Hematopoietic multipotent progenitor cell treated with erythropoietin and hydrocortisone succinate and interleukin-3 and kit ligand, for 6 days (in vitro differentiated cells): Measurements from ENCODE around the gene SEC14L1.
A peak's percentile ranks its signal among the peaks of the same experiment; 100 is the strongest.

ENCODE experiments used
- DNase-seq: peaks from one replicate; pipeline ENCODE4 v3.0.0-alpha.2; 2015

Gene SEC14L1

DNA sequence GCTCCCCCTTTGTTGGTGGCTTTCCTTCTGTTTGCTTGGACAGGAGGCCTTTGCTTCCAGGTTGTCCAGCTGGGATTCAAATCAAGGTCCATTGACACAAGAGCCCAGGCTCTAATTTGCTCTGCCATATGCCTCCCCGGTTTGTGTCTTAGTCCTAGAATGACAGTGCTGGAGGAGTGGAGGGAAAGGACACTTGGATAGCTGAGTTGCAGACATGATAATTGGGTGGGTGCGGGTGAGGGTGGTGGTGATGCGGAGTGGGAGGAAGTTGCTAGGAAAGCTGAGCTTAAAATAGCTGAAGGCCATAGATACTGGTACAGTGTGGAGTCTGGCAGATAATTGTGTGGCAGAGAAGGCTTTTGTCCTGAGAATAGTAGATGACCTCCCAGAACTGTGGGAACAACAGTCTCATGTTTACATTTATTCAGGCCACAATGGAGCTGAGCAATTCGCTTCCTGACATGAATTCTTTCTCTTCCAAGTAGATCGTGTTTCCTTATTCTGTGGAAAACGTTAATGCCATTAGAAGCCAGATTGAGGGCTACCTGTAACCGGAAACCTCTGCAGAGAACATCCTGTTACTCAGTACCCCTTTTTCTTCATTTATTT lies 23.8 kb downstream of the SEC14L1 start:
- peak; percentile 38 for DNase-seq

DNA sequence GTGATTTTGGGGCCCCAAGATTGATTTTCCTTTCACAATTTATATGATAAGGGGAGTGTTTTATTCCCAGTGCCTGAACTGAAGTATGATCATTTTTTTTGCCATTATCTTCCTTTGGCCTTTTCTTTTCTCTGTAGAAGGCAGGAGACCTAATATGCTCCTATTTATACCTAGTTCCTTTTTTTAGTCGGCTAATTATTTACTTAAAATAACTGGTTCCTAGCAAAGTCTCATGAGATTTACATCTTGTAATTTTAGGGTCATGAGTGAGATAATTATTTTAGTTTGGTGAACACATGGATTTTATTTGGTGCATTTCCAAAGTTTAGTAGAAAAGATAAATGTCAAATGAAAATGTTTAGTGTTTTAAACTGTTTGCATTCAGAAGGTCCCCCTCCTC lies 24.8 kb downstream of the SEC14L1 start:
- DNase-seq, result no peak

DNA sequence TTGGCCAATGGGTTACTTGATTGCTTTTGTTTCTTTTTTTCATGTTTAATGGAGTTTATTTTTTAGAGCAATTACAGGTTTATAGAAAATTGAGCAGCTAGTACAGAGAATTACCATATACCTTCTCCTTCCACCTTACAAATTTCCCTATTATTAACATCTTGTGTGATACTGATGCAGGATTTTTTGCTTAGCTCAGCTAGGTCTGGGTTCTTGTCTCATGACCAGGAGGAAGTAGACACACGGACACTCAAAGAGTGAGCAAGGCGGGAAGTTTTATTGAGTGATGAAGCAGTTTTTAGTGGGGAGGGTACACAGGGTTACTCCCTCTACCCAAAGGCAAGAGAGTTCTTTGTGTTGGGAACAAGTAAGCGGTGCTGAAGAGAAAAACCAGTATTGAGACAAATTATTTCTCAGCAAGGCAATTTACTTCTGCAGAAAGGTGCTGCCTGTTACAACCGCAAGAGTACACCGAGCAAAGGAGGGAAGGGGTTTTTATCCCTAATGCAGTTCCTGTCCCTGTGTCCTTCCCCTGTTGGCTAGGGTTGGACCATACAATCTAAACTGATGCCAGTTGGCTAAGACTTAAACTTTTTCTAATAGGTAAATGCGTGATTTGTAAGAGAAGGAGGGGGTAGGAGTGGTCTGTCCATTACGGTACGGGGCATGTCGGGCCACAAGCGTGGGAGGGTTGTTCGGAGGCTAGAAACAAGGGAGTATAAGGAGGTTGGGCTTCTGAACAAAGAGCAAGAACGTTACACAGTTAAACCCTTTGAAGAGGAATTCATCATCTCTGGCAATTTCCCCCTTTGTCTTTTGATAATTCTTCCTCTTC lies 26.9 kb downstream of the SEC14L1 start:
- peak; percentile 29 for DNase-seq

DNA sequence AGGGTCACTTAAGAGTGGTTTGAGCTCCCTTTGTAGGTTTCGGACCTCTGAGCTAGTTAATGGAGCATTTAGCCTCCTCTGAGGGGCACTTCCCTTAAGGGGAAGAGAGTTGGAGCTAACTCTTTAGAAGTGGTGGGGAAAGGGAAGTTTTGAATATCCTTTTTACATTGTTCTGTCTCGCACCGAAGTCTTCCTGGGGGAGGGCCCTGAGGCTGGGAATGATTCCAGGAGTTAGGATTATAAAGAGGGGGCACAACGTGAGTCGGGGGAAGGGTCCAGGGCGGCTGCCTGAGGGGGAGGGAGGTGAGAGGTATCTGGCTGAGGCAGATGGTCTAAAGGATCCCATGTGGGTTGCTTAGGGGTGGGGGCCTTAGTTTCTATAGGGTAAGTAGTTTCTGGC lies 32.3 kb downstream of the SEC14L1 start:
- no peak for DNase-seq

DNA sequence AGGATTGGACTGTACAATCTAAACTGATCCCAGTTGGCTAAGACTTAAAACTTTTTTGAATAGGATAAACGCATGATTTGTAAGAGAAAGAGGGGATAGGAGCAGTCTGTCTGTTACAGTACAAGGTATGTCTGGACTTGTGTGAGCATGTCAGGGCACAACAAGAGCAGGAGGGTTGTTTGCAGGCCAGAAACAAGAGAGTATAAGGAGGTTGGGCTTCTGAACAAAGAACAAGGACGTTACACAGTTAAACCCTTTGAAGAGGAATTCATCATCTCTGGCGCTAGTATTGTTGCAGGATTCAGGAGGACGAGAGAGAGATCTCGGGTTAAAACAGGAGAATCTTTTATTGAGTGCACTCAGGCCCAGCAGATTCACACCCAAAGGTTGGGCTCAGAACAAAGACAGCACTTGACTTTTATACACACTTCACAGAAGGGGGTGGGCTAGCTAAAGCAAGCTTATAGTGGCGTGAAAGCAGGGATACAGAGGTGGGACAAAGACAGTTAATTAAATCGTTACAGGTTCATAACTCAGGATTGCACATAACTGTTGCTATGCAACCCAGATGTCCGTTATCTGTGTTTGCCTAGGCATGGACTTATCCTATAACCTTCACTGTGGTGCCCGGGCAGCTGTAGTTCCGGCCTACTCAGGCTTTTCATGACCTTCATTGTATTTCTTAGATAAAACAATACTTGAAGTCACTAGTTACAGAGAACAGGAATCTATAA lies 34.3 kb downstream of the SEC14L1 start:
- no peak for DNase-seq

DNA sequence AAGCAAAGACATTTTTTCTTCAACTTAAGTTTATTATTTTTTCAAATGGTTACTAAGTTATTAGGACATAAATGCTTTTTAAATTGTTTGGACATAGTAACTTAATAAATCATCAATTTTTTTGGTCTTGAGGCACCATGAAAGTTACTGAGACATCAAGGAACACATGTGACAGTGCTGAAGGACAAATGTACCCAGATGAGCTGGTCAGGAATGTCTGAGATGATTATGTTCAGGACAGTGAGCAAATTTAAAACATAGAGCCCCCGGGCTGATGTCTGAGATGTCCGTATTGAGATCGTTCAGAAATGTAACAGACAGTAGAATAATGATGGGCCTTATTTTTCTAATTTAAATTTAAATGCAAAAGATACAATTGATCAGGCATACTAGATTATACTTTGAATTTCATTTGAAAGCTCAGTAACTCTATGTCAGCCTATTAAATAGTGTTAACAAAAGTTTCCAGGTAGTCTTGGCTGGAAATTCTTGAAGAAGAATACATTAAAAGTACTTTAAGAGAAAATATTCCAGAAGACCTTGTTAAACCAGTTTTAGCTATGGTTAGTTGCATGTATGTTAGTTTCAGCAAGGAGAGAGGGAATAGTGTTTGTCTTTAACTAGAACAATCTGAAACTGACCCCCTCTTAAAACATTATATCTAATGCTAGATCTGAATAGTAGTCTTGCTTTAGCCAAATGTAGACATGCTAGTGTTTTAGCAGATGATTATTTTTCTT lies 36.4 kb downstream of the SEC14L1 start:
- no peak for DNase-seq

DNA sequence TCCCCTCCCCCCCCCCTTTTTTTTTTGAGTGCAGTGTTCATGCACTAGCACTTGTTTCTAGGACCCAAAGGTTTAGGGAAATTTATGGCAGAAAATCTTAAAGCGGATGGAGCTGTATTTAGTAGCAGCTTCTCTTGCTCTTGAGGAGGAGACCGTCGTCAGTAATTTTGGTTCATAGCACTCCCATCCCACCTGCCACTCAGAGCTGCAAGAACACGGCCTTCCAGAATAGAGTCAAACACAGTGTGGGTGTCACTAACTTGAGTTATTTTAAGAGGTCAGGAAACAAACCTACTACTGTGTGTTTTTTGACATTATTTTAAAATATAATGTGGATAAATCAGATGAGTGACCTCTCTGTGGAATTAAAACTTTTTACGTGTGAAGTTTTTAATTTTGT lies 37.3 kb downstream of the SEC14L1 start:
- DNase-seq, result no peak

DNA sequence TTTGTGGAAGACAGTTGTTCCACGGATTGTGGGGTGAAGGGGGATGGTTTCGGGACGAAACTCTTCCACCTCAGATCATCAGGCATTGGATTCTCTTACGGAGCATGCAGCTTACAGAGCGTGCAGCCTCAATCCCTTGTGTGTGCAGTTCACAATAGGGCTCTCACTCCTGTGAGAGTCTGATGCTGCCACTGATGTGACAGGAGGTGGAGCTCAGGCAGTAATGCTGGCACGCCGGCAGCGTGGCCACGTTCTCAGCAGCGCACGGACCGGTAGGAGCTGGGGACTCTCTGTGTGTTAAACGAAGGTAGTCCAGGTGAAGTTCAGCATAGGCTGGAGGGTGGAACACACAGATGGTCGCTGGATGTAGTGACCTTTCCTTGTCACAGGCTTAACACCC lies 37.8 kb downstream of the SEC14L1 start:
- no peak for DNase-seq

DNA sequence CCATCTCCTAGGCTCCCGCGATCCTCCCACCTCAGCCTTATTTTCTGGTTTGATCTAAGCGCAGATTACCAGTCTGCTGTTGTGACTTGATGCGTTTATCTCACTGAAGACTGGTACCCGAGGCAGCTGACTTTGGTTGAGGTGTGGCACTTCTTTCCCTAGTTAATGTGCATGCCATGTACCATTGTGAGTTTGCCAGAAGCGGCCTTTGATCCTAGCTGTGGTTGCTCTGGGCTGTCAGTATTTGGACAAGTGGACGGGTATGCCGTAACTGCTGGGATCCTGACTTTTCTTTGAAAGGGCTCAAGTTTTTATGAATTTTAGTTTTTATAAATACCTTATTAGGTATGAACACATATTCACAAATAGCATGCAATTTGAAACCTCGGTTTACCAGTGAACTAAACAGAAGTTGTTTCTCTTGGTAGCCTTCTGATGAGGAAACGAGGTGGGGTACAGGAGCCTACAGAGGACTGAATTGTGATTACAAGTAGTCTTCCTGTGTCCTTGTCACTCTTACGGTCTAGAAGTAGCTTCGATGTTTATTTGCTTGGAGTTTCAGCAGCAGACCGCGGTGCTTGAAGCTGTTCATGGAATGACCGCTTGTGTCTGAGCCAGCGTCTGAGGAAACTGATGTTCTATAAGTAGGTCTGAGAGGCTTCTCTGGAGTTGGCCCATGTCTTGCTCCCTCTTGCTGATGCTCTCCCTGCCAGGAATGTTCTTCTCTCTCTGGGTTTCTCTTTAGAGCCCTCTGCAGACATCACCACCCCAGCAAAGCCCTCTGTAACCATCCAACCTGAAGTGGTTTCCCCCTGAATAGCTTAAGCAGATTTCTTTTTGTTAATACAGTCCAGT lies 40.0 kb downstream of the SEC14L1 start:
- no peak for DNase-seq

DNA sequence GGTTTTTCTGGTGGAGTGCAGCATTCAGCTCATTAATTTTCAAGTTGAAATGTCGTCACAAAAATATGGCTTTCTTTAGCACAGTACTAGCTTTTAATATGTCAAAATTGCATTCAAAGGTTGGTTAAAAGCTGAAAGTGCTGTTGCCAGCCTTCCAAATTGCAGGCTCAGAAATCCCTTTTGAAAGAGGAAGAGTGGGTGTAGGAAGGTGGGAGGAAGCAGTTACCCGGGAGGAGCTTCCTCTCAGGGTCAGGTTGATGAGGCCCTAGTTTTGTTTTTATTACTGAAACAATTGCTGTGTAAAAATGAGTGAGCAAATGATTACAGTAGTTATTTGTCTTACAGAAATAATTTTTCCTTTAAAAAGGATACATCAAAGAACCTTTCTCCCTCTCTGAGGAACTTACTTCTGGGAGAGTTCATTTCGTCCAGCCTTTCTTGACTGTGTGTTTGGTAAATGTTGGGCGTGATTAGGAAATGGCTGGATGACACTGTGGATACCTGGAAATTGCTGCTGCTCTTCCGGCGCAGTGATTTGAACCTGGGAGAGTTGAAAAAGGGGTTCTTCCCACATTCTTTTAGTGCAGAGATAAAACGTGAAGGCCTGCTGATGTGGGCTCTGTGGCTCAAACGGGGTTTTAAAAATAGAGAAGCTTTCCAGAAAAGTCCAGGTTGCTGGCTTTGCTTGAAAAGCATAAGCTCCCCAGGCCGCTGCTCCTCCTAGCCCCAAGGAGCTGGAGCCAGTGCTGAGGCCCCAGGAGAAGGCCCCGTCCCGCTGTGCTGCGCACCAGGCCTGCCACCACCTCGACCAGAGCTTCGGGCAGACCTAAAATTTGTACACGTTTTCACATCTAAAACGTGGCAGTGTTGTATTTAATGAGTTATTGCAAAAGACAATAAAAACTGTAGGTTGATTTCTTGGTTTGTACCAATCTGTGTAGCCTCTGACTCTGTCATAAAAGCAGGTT lies 41.7 kb downstream of the SEC14L1 start:
- DNase-seq, result no peak

DNA sequence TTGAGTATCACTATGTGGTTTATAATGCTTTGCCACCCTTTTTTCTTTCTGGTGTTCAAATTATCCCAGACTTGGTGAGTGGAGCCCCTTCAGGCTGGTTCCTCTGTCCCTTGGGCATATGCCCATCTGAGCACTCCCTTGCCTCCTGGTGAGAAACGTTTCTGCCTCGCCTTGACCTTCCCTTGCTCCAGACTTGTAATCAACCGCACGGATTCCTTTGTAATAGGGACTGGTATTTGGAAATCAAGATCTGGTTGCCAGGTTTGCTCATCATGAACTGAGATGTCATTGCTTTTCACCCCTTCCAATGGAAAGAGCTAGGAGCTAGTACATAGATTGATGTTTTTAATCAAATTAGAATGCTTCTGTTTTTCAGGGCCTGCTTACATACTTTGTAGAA lies 43.7 kb downstream of the SEC14L1 start:
- no peak for DNase-seq

DNA sequence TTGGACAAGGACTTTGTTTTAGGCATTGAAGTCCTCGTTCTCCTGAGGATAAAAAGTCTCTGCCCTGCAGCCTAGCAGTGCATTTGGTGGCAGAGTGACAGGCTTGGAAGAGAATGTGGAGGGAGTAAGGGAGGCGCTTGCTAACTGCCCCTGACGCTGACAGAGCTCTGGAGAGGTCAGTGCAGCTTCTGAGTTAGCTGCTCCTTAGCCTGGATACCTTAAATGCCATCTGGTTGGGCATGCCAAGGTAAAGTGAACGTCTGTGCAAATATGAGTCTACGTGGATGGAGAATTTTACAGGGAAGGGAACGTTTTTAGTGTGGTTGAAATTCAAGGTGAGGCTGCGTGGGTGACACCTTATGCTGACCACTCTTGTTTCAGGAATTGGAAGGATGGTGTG lies 44.4 kb downstream of the SEC14L1 start:
- no peak for DNase-seq

DNA sequence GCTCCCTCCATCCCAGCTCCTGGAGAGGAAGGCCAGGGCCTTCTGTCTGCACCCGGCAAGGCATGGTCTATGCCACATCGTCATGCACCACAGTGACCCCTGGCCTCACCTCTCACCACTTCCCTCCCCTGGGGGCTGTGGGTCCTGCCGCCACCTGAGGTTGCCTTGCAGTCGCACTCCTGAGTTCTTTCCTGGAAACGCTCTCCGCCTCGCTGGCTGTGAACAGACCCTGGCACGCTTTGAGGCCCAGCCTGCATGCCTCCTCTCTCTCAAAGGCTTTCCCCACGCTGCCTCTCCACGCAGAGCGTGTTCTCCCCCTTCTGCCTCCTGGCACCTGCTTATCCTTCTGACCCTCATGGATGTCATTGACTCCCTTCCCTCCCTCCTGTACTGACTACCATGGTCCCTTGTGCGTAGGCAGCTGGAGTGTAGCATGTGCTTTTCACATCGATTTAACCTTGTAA lies 45.4 kb downstream of the SEC14L1 start:
- DNase-seq, result no peak

DNA sequence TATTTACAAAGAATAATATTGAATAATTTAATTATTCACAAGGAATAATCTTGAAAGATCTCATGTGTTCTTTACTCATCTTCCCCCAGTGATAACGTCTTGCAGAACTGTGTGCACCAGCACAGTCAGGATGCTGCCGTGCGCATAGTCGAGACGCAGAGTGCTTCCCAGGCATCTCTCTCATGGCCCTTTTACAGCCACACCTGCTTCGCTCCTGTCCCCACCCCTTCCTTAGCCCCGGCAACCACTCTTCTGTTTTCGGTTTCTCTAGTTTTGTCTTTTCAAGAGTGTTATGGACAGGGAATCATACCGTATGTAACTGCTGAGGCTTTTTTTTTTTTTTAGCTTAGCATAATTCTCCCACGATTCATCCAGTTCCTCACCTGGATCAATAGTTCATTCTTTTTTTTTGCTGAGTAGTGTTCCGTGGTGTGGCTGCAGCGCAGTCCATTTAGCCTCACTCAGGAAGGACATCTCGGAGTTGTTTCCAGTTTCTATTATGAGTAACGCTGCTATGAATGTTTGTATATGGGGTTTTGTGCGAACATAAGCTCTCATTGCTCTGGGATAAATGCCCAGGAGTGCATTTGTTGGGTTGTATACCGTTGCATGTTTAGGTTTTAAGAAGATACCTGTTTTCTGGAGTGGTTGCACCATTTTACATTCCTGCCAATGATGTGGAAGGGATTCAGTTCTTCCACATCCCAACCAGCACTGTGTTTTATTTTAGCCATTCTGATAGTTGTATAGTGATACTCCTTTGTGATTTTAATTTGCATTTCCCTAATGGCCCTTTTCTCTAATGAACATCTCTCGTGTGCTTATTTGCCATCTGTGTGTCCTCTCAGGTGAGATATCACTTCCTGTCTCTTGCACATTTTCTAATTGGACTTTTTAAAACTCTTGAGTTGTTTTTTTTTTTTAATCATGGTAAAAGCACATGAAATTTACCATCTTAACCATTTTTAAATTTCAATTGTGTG lies 47.6 kb downstream of the SEC14L1 start:
- no peak for DNase-seq

DNA sequence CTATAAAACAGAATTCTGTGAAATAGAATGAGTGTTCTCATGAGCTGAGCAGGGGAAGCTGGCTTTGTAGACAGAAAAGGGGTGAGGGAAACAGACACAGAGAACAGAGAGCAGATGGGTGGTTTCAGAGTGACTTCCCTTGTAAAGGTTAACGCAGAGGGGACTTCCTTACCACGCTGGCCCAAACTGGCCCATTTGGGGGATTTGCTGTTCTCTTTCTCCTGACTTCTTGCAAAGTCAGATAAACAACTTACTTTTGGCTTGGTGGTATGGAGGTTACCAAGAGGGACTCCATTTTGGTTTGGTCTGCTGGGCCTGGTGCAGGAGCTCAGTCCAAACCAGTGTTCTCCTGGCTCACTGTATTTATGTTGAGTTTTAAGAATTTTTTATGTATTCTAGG lies 48.4 kb downstream of the SEC14L1 start:
- DNase-seq, result no peak

DNA sequence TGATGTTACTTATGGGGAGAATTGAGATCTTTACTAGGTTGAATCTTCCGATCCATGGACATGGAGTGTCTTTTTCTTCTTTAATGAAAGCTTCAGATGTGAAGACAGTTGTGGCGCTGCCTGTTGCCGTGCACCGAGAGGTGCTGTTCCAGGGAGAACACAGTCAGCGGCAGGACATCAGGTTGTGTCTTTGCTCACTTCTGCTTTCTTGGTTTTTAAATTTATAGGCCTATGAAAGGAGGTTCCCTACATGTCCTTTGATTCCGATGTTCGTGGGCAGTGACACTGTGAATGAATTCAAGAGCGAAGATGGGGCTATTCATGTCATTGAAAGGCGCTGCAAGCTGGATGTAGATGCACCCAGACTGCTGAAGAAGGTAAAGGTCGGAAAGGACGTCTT lies 49.8 kb downstream of the SEC14L1 start:
- DNase-seq, result peak; percentile 14

DNA sequence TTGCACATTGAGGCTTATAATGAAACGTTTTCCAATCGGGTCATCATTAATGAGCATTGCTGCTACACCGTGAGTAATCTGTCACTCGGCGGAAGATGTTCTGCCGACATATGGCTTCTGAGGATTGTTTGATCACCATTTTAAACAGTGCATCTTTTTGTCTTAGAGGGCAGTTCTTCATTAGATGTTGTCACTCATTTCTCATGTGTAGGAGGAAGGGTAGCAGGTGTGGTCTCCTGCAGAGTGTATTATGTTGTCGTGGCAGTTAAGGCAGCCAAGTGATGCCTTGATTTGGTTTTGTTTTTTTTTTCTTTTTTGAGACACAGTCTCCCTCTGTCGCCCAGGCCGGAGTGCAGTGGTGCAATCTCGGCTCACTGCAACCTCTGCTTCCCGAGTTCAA lies 50.5 kb downstream of the SEC14L1 start:
- DNase-seq, result no peak

DNA sequence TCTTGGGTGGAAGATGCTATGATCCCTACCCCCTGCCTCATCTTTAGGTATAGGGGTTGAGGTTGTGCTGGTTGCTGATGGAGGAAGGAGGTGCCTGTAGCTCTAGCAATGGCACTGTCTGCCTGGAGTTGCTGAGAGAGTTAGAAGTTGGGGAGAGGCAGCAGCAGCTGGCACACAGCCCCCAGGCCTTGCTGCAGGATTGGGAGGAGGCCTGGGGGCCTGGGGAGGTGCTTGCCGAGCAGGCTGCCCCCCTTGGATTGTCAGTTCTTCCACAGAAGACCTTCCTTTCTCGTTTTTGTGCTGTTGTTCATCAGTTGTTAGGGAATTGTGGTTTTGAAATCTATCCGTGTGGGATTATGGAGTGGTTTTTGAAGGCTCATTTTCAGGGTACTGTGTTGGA lies 52.9 kb downstream of the SEC14L1 start:
- DNase-seq, result no peak

DNA sequence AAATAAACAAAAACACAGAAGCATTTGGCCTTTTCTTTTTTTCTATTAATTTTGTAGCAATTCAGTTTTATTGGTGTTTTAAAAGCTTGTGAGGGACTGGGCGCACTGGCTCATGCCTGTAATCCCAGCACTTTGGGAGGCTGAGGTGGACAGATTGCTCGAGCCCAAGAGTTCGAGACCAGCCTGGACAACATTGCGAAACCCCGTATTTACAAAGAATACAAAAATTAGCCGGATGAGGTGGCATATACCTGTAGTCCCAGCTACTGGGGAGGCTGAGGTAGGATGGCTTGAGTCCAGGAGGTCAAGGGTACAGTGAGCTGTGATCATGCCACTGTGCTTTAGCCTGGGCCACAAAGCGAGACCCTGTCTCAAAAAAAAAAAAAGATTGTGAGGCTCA lies 53.4 kb downstream of the SEC14L1 start:
- DNase-seq, result no peak

DNA sequence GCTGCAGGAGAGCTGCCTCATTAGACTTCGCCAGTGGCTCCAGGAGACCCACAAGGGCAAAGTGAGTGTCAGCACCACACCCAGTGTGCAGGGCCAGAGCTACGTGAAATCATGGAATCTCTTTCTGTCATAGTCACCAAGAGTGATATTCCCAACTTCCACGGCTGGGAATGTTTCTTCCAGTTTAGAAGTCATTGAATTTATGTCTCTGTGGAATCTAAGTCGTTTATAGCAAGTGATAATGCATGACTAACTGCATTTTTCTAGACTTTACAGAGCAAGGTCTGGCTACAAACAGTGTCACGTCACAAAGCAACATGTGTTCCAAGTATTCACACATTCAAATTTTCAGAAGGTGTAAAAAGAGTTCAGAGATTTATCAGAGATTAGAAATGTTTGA lies 55.5 kb downstream of the SEC14L1 start:
- no peak for DNase-seq
